Fibroblast of skin of abdomen (primary cell): Measurements from ENCODE around the gene DNAJC7.
A peak's percentile ranks its signal among the peaks of the same experiment; 100 is the strongest.
"Not testable (repeated sequence)": the region's sequence is repeated elsewhere in the genome, so short reads cannot be mapped to it uniquely, and the experiment has no call there.

ENCODE experiments used
- DNase-seq: peaks from one replicate; pipeline ENCODE4 v3.0.0-alpha.2; 2013

Gene DNAJC7

GRCh38 chr17:41944943-41945342 lies 72.3 kb downstream of the DNAJC7 start:
- DNase-seq, result no peak

DNA sequence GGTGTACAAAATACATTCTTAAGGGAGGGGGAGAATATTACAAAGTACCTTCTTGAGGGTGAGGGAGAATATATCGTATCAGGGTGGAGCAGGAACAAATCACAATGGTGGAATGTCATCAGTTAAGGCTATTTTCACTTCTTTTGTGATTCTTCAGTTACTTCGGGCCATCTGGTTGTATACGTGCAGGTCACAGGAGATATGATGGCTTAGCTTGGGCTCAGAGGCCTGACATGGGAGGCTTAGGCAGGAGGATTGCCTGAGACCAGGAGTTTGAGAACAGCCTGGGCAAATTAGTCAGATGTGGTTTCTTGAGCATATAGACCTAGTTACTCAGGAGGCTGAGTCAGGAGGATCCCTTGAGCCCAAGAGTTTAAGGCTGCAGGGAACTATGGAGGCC lies 73.7 kb downstream of the DNAJC7 start:
- DNase-seq, result no peak

GRCh38 chr17:41942626-41943373 lies 74.4 kb downstream of the DNAJC7 start:
- no peak for DNase-seq

GRCh38 chr17:41941168-41941567 lies 76.1 kb downstream of the DNAJC7 start:
- no peak for DNase-seq

- DNase-seq, result no peak
Observed at GRCh38 chr17:41939693-41940090, 77.5 kb downstream of the DNAJC7 start.

GRCh38 chr17:41939044-41939692 lies 78.1 kb downstream of the DNAJC7 start:
- DNase-seq, result no peak

DNA sequence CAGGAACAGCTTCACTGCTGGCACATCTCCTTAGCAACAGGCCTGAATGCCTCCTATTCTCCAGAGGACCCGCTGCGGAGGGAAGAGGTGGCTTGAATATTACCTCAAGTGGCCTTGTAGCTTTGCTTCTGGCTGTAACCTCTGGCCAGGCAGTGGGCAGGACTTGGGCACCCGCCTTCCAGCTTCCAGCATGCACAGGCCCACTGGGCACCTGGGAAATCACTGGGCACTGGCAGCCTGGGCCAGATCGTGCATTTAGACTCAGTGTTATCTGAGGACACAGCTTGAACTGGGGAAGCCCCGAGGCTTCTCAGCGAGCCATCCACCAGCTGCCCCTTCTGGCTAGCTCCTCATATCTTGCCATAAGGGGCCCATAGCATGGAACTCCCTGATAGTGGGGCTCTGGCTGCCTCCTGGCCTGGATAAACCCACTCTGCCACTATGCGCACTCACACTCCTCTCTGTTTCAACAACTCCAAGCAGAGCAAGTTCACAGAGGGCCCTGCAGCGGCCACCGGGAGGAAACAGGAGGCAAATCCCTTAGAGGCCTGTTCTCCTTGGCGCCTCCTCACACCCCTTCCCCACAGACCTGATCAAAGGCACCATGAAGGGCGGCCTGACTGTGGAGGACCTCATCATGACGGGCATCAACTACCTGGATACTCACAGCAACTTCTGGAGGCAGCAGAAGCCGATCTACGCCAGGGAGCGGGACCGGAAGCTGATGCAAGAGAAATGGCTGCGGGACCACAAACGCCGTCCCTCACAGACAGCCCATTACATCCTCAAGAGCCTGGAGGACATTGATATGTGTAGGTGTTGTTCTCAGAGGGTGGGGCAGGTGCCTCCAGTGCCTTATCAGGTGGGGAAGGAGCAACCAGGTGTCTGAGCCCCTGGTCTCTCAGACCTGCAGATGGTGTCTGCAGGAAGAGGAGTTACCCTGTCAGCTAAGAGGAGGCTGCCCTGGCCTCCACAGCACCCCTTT lies 79.0 kb downstream of the DNAJC7 start:
- no peak for DNase-seq

- DNase-seq, result no peak
Observed at GRCh38 chr17:41935641-41936040, 81.6 kb downstream of the DNAJC7 start.

GRCh38 chr17:41932816-41933389 lies 84.3 kb downstream of the DNAJC7 start:
- DNase-seq, result no peak

DNA sequence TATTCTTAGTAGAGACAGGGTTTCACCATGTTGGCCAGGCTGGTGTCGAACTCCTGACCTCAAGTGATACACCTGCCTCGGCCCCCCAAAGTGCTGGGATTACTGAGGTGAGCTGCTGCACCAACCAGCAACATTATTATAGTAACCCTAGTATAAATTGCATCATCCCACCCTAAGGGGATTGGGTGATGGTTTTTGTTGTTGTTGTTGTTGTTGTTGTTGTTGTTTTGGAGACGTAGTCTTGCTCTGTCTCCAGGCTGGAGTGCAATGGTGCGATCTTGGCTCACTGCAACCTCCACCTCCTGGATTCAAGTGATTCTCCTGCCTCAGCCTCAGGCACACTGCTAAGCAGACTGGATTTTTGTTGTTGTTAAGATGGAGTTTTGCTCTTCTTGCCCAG lies 85.5 kb downstream of the DNAJC7 start:
- DNase-seq, result not testable (repeated sequence)

- DNase-seq, result not testable (repeated sequence)
Observed at GRCh38 chr17:41930833-41931156, 86.4 kb downstream of the DNAJC7 start.

- peak; percentile 98 for DNase-seq
Observed at GRCh38 chr17:41930009-41930832, 87.0 kb downstream of the DNAJC7 start, which contains the start of gene ODAD4. ODAD4 (plus strand) TSS chr17:41930617; CDS start chr17:41930724, 107 bp downstream.

DNA sequence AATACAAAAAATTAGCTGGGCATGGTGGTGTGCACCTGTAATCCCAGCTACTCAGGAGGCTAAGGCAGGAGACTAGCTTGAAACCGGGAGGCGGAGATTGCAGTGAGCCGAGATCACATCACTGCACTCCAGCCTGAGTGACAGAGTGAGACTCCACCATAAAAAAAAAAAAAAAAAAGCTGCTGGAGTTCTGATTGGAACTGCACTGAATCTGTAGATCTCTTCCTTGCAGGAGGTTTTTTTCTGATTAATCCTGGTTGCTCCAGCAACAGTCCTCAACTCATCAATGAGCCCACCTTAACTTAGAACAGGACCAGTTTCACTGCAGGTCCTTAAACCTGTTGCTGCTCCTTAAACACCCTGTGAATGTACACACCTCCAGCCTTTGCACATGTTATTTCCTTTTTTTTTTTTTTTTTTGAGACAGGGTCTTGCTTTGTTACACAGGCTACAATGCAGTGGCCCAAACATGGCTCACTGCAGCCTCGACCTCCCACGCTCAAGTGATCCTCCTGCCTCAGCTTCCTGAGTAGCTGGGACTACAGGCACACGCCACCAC lies 88.5 kb downstream of the DNAJC7 start:
- no peak for DNase-seq
